ENCODE results near the gene CYP46A1.

CYP46A1 gene

GRCh38 chr14:99649643-99650042, 34.5 kb upstream of the CYP46A1 start:
- Histone ChIP-seq H3K4me1 (ENCODE audit: control extremely low read depth in 1 of 4, control insufficient read depth in 4 of 4, insufficient read depth in 4 of 4, low read length in 3 of 4) (peaks cover 0 to 12% (median 6%) of the 10 kb centered on the region in 4 experiments), H3K36me3 (ENCODE audit: control insufficient read depth in 4 of 4, insufficient read depth in 4 of 4, low read length in 3 of 4) (no peaks in the 10 kb centered on the region), H3K4me3 (ENCODE audit: control insufficient read depth in 1 of 7, extremely low read depth in 1 of 7, insufficient read depth in 4 of 7, low read depth in 2 of 7, low read length in 6 of 7) (no peak overlapping the region), H3K27ac (ENCODE audit: insufficient read depth in 1 of 2, low read depth in 1 of 2, low read length in 2 of 2, poor library complexity in 1 of 2, severe bottlenecking in 2 of 2) (no peak overlapping the region), H3K27me3 (replicated peaks in 2 of 5; ENCODE audit: control insufficient read depth in 4 of 5, insufficient read depth in 5 of 5, low read length in 4 of 5) (peaks cover 0 to 62% (median 15%) of the 10 kb centered on the region in 5 experiments), H3K9me3 (ENCODE audit: control extremely low read depth in 1 of 5, control insufficient read depth in 4 of 5, insufficient read depth in 2 of 5, low read depth in 1 of 5, low read length in 4 of 5) (no peaks in the 10 kb centered on the region)
- ChIA-PET CTCF (no interaction called here), POLR2A (interaction anchor here (0.6 kb wide), 1 partner anchor 919 kb away, joined by 3 read pairs; no protein-coding TSS in a partner anchor)
- 97% methylated on average over 8 of the region's 8 CpGs for WGBS (ENCODE audit: insufficient coverage)
- DNase-seq, result no peak

GRCh38 chr14:99650189-99650588, 33.9 kb upstream of the CYP46A1 start:
- no peaks in the 10 kb centered on the region for H3K9me3 ChIP-seq (ENCODE audit: control extremely low read depth in 1 of 5, control insufficient read depth in 4 of 5, insufficient read depth in 2 of 5, low read depth in 1 of 5, low read length in 4 of 5)
- H3K4me1 ChIP-seq (ENCODE audit: control extremely low read depth in 1 of 4, control insufficient read depth in 4 of 4, insufficient read depth in 4 of 4, low read length in 3 of 4), result peaks cover 0 to 7% (median 2%) of the 10 kb centered on the region in 4 experiments
- no peak overlapping the region for H3K27ac ChIP-seq (ENCODE audit: insufficient read depth in 1 of 2, low read depth in 1 of 2, low read length in 2 of 2, poor library complexity in 1 of 2, severe bottlenecking in 2 of 2)
- no peak for DNase-seq
- no peaks in the 10 kb centered on the region for H3K36me3 ChIP-seq (ENCODE audit: control insufficient read depth in 4 of 4, insufficient read depth in 4 of 4, low read length in 3 of 4)
- ChIA-PET CTCF (interaction anchor here (1.0 kb wide), 1 partner anchor 79 kb away, joined by 3 read pairs; no protein-coding TSS in a partner anchor), POLR2A (no interaction called here)
- H3K27me3 ChIP-seq (replicated peaks in 2 of 5; ENCODE audit: control insufficient read depth in 4 of 5, insufficient read depth in 5 of 5, low read length in 4 of 5), result peaks cover 3 to 62% (median 15%) of the 10 kb centered on the region in 5 experiments
- H3K4me3 ChIP-seq (ENCODE audit: control insufficient read depth in 1 of 7, extremely low read depth in 1 of 7, insufficient read depth in 4 of 7, low read depth in 2 of 7, low read length in 6 of 7), result no peak overlapping the region
- WGBS (ENCODE audit: insufficient coverage), result 95% methylated on average over 9 of the region's 9 CpGs

GRCh38 chr14:99651953-99652746, 31.9 kb upstream of the CYP46A1 start:
- Histone ChIP-seq H3K27me3 (replicated peaks in 2 of 5; ENCODE audit: control insufficient read depth in 4 of 5, insufficient read depth in 5 of 5, low read length in 4 of 5) (peaks cover 3 to 61% (median 14%) of the 10 kb centered on the region in 5 experiments), H3K27ac (ENCODE audit: insufficient read depth in 1 of 2, low read depth in 1 of 2, low read length in 2 of 2, poor library complexity in 1 of 2, severe bottlenecking in 2 of 2) (no peak overlapping the region), H3K4me1 (ENCODE audit: control extremely low read depth in 1 of 4, control insufficient read depth in 4 of 4, insufficient read depth in 4 of 4, low read length in 3 of 4) (no peaks in the 10 kb centered on the region), H3K36me3 (ENCODE audit: control insufficient read depth in 4 of 4, insufficient read depth in 4 of 4, low read length in 3 of 4) (no peaks in the 10 kb centered on the region), H3K4me3 (ENCODE audit: control insufficient read depth in 1 of 7, extremely low read depth in 1 of 7, insufficient read depth in 4 of 7, low read depth in 2 of 7, low read length in 6 of 7) (no peak overlapping the region), H3K9me3 (ENCODE audit: control extremely low read depth in 1 of 5, control insufficient read depth in 4 of 5, insufficient read depth in 2 of 5, low read depth in 1 of 5, low read length in 4 of 5) (no peaks in the 10 kb centered on the region)
- CTCF ChIA-PET, result no interaction called here
- no peak for DNase-seq
- 95% methylated on average over 31 of the region's 32 CpGs for WGBS (ENCODE audit: insufficient coverage)
- POLR2A ChIA-PET, result no interaction called here

GRCh38 chr14:99654235-99654985, 29.7 kb upstream of the CYP46A1 start:
- peak in 1 of 3 donors; percentile 22 for DNase-seq
- peaks cover 0 to 2% (median 0%) of the 10 kb centered on the region in 4 experiments for H3K4me1 ChIP-seq (ENCODE audit: control extremely low read depth in 1 of 4, control insufficient read depth in 4 of 4, insufficient read depth in 4 of 4, low read length in 3 of 4)
- ChIA-PET CTCF (interaction anchor here (0.8 kb wide), 1 partner anchor 235 kb away, joined by 3 read pairs; no protein-coding TSS in a partner anchor), POLR2A (no interaction called here)
- no peak overlapping the region for H3K27ac ChIP-seq (ENCODE audit: insufficient read depth in 1 of 2, low read depth in 1 of 2, low read length in 2 of 2, poor library complexity in 1 of 2, severe bottlenecking in 2 of 2)
- no peak overlapping the region for H3K4me3 ChIP-seq (ENCODE audit: control insufficient read depth in 1 of 7, extremely low read depth in 1 of 7, insufficient read depth in 4 of 7, low read depth in 2 of 7, low read length in 6 of 7)
- no peaks in the 10 kb centered on the region for H3K9me3 ChIP-seq (ENCODE audit: control extremely low read depth in 1 of 5, control insufficient read depth in 4 of 5, insufficient read depth in 2 of 5, low read depth in 1 of 5, low read length in 4 of 5)
- H3K27me3 ChIP-seq (replicated peaks in 2 of 5; ENCODE audit: control insufficient read depth in 4 of 5, insufficient read depth in 5 of 5, low read length in 4 of 5), result peaks cover 8 to 73% (median 26%) of the 10 kb centered on the region in 5 experiments
- no peaks in the 10 kb centered on the region for H3K36me3 ChIP-seq (ENCODE audit: control insufficient read depth in 4 of 4, insufficient read depth in 4 of 4, low read length in 3 of 4)
- WGBS (ENCODE audit: insufficient coverage), result 46% methylated on average over 5 of the region's 7 CpGs

- peaks cover 8 to 76% (median 32%) of the 10 kb centered on the region in 5 experiments for H3K27me3 ChIP-seq (replicated peaks in 2 of 5; ENCODE audit: control insufficient read depth in 4 of 5, insufficient read depth in 5 of 5, low read length in 4 of 5)
- CTCF ChIA-PET, result no interaction called here
- no peaks in the 10 kb centered on the region for H3K9me3 ChIP-seq (ENCODE audit: control extremely low read depth in 1 of 5, control insufficient read depth in 4 of 5, insufficient read depth in 2 of 5, low read depth in 1 of 5, low read length in 4 of 5)
- POLR2A ChIA-PET, result no interaction called here
- no peak overlapping the region for H3K27ac ChIP-seq (ENCODE audit: insufficient read depth in 1 of 2, low read depth in 1 of 2, low read length in 2 of 2, poor library complexity in 1 of 2, severe bottlenecking in 2 of 2)
- H3K4me1 ChIP-seq (ENCODE audit: control extremely low read depth in 1 of 4, control insufficient read depth in 4 of 4, insufficient read depth in 4 of 4, low read length in 3 of 4), result peaks cover 0 to 2% (median 1%) of the 10 kb centered on the region in 4 experiments
- WGBS (ENCODE audit: insufficient coverage), result 100% methylated on average over 3 of the region's 4 CpGs
- DNase-seq, result no peak
- no peaks in the 10 kb centered on the region for H3K36me3 ChIP-seq (ENCODE audit: control insufficient read depth in 4 of 4, insufficient read depth in 4 of 4, low read length in 3 of 4)
- H3K4me3 ChIP-seq (ENCODE audit: control insufficient read depth in 1 of 7, extremely low read depth in 1 of 7, insufficient read depth in 4 of 7, low read depth in 2 of 7, low read length in 6 of 7), result no peak overlapping the region
Observed at GRCh38 chr14:99655521-99655920, 28.6 kb upstream of the CYP46A1 start.

GRCh38 chr14:99656171-99656570, 27.9 kb upstream of the CYP46A1 start:
- peaks cover 8 to 80% (median 33%) of the 10 kb centered on the region in 5 experiments for H3K27me3 ChIP-seq (replicated peaks in 2 of 5; ENCODE audit: control insufficient read depth in 4 of 5, insufficient read depth in 5 of 5, low read length in 4 of 5)
- CTCF ChIA-PET, result interaction anchor here (0.9 to 1.4 kb wide), 3 partner anchors 8 to 26 kb away, joined by 3 to 4 read pairs (median 3); no protein-coding TSS in a partner anchor

More at GRCh38 chr14:99656171-99656570, 27.9 kb upstream of the CYP46A1 start:
- no peaks in the 10 kb centered on the region for H3K36me3 ChIP-seq (ENCODE audit: control insufficient read depth in 4 of 4, insufficient read depth in 4 of 4, low read length in 3 of 4)
- no peaks in the 10 kb centered on the region for H3K9me3 ChIP-seq (ENCODE audit: control extremely low read depth in 1 of 5, control insufficient read depth in 4 of 5, insufficient read depth in 2 of 5, low read depth in 1 of 5, low read length in 4 of 5)
- H3K27ac ChIP-seq (ENCODE audit: insufficient read depth in 1 of 2, low read depth in 1 of 2, low read length in 2 of 2, poor library complexity in 1 of 2, severe bottlenecking in 2 of 2), result no peak overlapping the region
- no peak overlapping the region for H3K4me3 ChIP-seq (ENCODE audit: control insufficient read depth in 1 of 7, extremely low read depth in 1 of 7, insufficient read depth in 4 of 7, low read depth in 2 of 7, low read length in 6 of 7)
- H3K4me1 ChIP-seq (ENCODE audit: control extremely low read depth in 1 of 4, control insufficient read depth in 4 of 4, insufficient read depth in 4 of 4, low read length in 3 of 4), result peaks cover 0 to 2% (median 1%) of the 10 kb centered on the region in 4 experiments
- POLR2A ChIA-PET, result no interaction called here
- 81% methylated on average over 2 of the region's 5 CpGs for WGBS (ENCODE audit: insufficient coverage)
- no peak for DNase-seq
